Mucosa of rectum (tissue), 2 donors: ENCODE data around the gene NUP62CL.
"Not testable (repeated sequence)": the region's sequence is repeated elsewhere in the genome, so short reads cannot be mapped to it uniquely, and the experiment has no call there.

Experiments used
- H3K27ac ChIP-seq, 2 donors: one replicate each; pipeline ENCODE4 v1.7.0; 2013; ENCODE audit warnings: inconsistent platforms in 2 of 2, low read depth in 2 of 2, low read length in 2 of 2
- H3K27me3 ChIP-seq, 2 donors: one replicate each; pipeline ENCODE4 v1.7.0; 2013; ENCODE audit warnings: low read length in 2 of 2; ENCODE audit not compliant: control insufficient read depth in 2 of 2, insufficient read depth in 2 of 2
- H3K36me3 ChIP-seq, 2 donors: one replicate each; pipeline ENCODE4 v1.7.0; 2013; ENCODE audit warnings: low read length in 2 of 2; ENCODE audit not compliant: control insufficient read depth in 2 of 2, insufficient read depth in 2 of 2
- H3K4me1 ChIP-seq, 2 donors: one replicate each; pipeline ENCODE4 v1.7.0; 2013; ENCODE audit warnings: low read length in 2 of 2, mild to moderate bottlenecking in 1 of 2; ENCODE audit not compliant: control insufficient read depth in 2 of 2, insufficient read depth in 2 of 2
- H3K4me3 ChIP-seq, 2 donors: one replicate each; pipeline ENCODE4 v1.7.0; 2013; ENCODE audit warnings: low read length in 2 of 2
- H3K9ac ChIP-seq, 2 donors: one replicate each; pipeline ENCODE4 v1.7.0; 2013; ENCODE audit warnings: low read length in 2 of 2, low read depth in 1 of 2, mild to moderate bottlenecking in 1 of 2
- H3K9me3 ChIP-seq, 2 donors: one replicate each; pipeline ENCODE4 v1.7.0; 2013; ENCODE audit warnings: low read length in 2 of 2; ENCODE audit not compliant: control insufficient read depth in 2 of 2
- donor health status: healthy.
- donor health status: Normal muscosa, but diverticular disease.

Gene NUP62CL

GRCh38 chrX:107198074-107198473, 8.2 kb downstream of the NUP62CL start:
- not testable (repeated sequence) for H3K27me3 ChIP-seq, H3K9ac ChIP-seq, H3K4me1 ChIP-seq, H3K36me3 ChIP-seq, H3K4me3 ChIP-seq, H3K9me3 ChIP-seq, H3K27ac ChIP-seq

GRCh38 chrX:107197319-107197718, 8.9 kb downstream of the NUP62CL start:
- Histone ChIP-seq H3K27me3 (no peaks in the 10 kb centered on the region), H3K4me3 (no peak overlapping the region), H3K9ac (no peak overlapping the region), H3K4me1 (no peaks in the 10 kb centered on the region), H3K9me3 (no peaks in the 10 kb centered on the region), H3K36me3 (no peaks in the 10 kb centered on the region), H3K27ac (no peak overlapping the region)

DNA sequence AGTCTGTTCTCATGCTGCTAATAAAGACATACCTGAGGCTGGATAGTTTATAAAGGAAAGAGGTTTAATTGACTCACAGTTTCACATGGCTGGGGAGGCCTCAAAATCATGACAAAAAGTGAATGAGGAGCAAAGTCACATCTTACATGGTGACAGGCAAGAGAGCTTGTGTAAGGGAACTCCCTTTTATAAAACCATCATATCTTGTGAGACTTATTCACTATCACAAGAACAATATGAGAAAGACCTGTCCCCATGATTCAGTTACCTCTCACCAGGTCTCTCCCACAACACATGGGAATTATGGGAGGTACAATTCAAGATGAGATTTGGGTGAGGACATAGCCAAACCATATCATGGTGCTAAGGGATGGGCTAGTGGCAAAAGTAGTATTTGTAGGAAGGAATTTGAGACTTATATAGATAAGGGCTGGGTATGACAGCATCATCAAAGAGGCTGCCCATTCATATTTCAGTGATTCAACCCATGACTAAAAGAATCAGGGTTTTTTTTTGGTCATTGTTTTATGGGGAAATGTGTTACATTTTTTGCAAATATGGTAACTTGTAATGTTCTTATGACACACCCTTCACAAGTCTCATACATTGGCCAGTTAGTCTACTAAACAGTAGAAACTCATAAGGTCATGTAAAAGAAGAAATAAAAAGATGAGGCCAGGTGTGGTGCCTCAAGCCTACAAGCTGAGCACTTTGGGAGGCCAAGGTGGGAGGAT, 34.7 kb downstream of the NUP62CL start:
- Histone ChIP-seq H3K9me3 (no peaks in the 10 kb centered on the region), H3K36me3 (no peaks in the 10 kb centered on the region), H3K4me1 (no peaks in the 10 kb centered on the region), H3K4me3 (no peak overlapping the region), H3K27ac (no peak overlapping the region), H3K27me3 (no peaks in the 10 kb centered on the region), H3K9ac (no peak overlapping the region)

DNA sequence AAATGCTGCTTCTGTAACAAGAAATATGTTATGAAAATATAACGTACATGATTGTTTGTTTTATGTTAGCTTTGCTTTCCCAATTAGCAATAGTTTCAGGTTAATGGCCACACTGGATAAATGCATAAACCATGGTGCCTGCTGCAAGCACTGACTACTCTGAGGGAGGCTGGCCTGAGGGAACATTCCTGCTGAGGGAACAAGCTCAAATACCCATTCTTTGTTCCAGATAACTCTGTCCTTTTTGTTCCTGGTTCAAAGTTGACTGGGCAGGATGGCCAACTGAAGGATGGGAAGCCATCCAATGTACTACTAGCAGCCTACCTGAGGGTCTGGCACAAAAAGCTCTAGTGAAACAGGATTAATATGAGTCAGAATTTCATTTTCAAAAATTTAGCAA, 37.5 kb downstream of the NUP62CL start:
- H3K4me1 ChIP-seq = no peaks in the 10 kb centered on the region
- H3K27me3 ChIP-seq = no peaks in the 10 kb centered on the region
- H3K9me3 ChIP-seq = no peaks in the 10 kb centered on the region
- H3K9ac ChIP-seq = no peak overlapping the region
- H3K27ac ChIP-seq = no peak overlapping the region
- no peaks in the 10 kb centered on the region for H3K36me3 ChIP-seq
- H3K4me3 ChIP-seq = no peak overlapping the region

GRCh38 chrX:107168257-107168656, 38.0 kb downstream of the NUP62CL start:
- H3K36me3 ChIP-seq = no peaks in the 10 kb centered on the region
- H3K4me3 ChIP-seq = no peak overlapping the region
- H3K4me1 ChIP-seq = no peaks in the 10 kb centered on the region
- no peaks in the 10 kb centered on the region for H3K9me3 ChIP-seq
- no peak overlapping the region for H3K9ac ChIP-seq
- H3K27ac ChIP-seq = no peak overlapping the region
- H3K27me3 ChIP-seq = no peaks in the 10 kb centered on the region

GRCh38 chrX:107167163-107167921, 38.9 kb downstream of the NUP62CL start:
- Histone ChIP-seq H3K4me1 (no peaks in the 10 kb centered on the region), H3K4me3 (no peak overlapping the region), H3K9me3 (no peaks in the 10 kb centered on the region), H3K9ac (no peak overlapping the region), H3K27ac (no peak overlapping the region), H3K27me3 (no peaks in the 10 kb centered on the region), H3K36me3 (no peaks in the 10 kb centered on the region)

DNA sequence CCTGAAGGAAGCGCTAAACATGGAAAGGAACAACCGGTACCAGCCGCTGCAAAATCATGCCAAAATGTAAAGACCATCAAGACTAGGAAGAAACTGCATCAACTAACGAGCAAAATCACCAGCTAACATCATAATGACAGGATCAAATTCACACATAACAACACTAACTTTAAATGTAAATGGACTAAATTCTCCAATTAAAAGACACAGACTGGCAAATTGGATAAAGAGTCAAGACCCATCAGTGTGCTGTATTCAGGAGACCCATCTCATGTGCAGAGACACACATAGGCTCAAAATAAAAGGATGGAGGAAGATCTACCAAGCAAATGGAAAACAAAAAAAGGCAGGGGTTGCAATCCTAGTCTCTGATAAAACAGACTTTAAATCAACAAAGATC, 48.6 kb downstream of the NUP62CL start:
- not testable (repeated sequence) for H3K27ac ChIP-seq, H3K27me3 ChIP-seq, H3K36me3 ChIP-seq, H3K4me3 ChIP-seq, H3K4me1 ChIP-seq, H3K9ac ChIP-seq, H3K9me3 ChIP-seq

DNA sequence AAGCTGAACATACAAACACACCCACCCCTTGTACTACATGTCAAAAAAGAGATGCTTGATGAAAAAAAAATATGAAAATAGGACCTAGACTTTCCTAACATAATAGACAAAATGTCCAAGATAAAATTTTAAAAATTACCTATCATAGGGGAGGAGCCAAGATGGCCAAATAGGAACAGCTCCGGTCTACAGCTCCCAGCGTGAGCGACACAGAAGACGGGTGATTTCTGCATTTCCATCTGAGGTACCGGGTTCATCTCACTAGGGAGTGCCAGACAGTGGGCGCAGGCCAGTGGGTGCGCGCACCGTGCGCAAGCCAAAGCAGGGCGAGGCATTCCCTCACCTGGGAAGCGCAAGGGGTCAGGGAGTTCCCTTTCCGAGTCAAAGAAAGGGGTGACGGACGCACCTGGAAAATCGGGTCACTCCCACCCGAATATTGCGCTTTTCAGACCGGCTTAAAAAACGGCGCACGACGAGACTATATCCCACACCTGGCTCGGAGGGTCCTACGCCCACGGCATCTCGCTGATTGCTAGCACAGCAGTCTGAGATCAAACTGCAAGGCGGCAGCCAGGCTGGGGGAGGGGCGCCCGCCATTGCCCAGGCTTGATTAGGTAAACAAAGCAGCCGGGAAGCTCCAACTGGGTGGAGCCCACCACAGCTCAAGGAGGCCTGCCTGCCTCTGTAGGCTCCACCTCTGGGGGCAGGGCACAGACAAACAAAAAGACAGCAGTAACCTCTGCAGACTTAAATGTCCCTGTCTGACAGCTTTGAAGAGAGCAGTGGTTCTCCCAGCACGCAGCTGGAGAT, 50.4 kb downstream of the NUP62CL start:
- H3K27ac ChIP-seq, H3K27me3 ChIP-seq, H3K4me3 ChIP-seq, H3K9ac ChIP-seq, H3K4me1 ChIP-seq, H3K9me3 ChIP-seq, H3K36me3 ChIP-seq: not testable (repeated sequence)

- Histone ChIP-seq H3K27me3 (no peaks in the 10 kb centered on the region), H3K4me3 (no peak overlapping the region), H3K9ac (no peak overlapping the region), H3K36me3 (no peaks in the 10 kb centered on the region), H3K9me3 (no peaks in the 10 kb centered on the region), H3K27ac (no peak overlapping the region), H3K4me1 (no peaks in the 10 kb centered on the region)
These were observed 51.2 kb downstream of the NUP62CL start for GRCh38 chrX:107154787-107155620.
